Fibroblast of the conjunctiva (primary cell): Measurements from ENCODE around the gene DCLK1.

Source experiments
- DNase-seq: peaks from one replicate; pipeline ENCODE4 v3.0.0-alpha.2; 2010; ENCODE audit warnings: low read depth

The DCLK1 gene

GRCh38 chr13:35826626-35827254 lies 304.4 kb downstream of the DCLK1 start:
- no peak for DNase-seq

GRCh38 chr13:35824825-35825224 lies 306.4 kb downstream of the DCLK1 start:
- DNase-seq = no peak

DNA sequence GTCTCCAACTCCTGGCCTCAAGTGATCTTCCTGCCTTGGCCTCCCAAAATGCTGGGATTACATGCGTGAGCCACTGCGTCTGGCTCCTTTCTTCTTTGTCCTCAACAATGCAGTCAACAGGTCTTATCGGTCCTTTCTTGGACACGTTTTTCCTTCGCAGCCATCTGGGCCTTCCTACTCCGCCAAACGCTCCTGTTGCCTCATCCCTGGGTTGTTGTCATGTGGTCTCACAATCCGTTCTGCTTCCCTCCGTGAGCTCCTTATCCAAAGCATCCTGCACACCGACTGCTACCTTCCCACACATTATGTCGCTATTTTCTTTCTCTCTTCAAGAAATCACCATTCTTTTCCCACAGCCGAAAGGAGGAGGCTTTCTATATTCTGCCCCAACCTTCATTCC lies 306.8 kb downstream of the DCLK1 start:
- no peak for DNase-seq

DNA sequence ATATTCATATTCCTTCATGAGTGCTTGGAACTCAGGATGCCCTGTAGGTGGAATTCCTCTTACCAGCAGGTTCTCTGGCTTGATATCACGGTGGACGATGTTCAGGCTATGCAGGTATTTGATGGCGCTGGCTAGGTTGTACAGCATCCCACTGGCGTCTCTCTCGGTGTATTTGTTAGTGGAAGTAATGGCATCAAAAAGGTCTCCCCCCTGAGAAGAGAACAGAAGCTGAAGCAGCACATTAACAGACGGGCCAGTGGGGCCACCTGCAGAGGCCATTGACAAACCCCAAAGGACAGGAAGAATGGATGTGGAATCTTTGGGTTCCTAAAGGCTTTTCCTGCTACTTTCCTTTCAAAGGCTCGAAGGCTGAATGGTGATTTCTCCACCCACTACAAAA lies 308.5 kb downstream of the DCLK1 start:
- no peak for DNase-seq

GRCh38 chr13:35818633-35819067 lies 312.5 kb downstream of the DCLK1 start:
- DNase-seq = peak; percentile 32

DNA sequence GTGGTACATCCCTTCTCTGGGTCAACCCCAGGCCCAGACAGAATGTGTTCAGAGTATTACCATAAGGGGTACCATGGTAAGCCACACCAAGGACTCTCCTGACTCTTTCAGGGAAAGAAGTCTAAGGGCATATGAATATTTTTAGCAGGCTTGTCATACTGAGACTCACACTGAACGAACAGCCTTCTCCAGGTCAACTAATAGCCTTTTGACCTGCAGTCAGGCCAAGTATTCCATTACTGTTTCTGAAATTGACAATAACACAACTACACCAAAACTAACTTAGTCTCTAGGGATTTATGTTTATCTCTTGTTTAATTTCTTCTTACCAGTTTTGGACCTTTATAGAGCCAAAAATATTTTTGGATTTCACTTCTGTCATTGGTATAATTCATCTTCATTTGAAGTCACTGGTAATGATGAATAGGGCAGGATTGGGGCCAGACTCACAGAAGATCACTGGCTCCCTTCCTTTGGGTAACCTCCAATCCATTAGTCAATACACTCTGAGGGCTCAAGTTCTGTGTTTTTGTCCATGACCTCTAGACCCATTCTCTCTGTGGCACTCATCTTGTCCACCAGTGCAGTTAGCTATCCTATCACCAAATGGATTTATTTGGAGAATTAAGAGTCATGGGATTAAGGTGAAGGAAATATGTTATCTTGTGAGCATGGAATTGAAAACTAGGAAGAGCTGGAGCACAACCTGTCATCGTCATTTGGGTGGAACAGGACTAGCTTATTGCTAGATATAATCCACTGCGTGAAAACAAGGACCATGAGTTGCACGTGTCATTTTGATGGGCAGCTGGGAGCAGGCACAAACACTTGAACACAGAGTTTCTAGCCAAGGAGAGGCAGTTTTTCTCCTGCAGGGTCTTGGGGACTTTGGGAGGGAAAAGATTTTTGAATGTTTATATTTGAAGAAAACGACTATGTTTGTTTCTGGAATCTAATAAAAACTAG lies 313.3 kb downstream of the DCLK1 start:
- no peak for DNase-seq

GRCh38 chr13:35814605-35815011 lies 316.6 kb downstream of the DCLK1 start:
- DNase-seq = no peak

- no peak for DNase-seq
Observed at GRCh38 chr13:35812736-35813135, 318.4 kb downstream of the DCLK1 start.

GRCh38 chr13:35810321-35810720 lies 320.9 kb downstream of the DCLK1 start:
- no peak for DNase-seq

- DNase-seq = no peak
Observed at GRCh38 chr13:35808846-35809245, 322.3 kb downstream of the DCLK1 start.

DNA sequence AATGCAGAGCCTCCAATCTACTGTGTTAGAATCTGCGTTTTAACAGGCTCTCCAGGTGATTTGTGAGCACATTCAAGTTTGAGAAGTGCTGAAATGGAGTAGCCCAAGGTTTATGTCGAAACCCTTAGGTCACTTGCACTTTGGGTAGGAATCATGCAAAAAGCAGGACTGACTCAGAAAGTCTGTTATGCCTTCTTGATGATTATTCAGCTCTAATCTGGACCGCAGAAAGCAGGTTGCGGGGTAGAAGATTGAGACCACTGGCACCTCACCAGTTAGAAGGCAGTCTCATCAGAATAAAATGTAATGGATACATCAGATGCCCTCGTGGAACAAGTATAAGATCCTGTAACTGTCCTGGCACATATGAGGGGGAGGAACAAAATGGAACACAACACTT lies 326.3 kb downstream of the DCLK1 start:
- no peak for DNase-seq

GRCh38 chr13:35797991-35798390 lies 333.2 kb downstream of the DCLK1 start:
- no peak for DNase-seq

- no peak for DNase-seq
Observed at GRCh38 chr13:35797244-35797643, 333.9 kb downstream of the DCLK1 start.

DNA sequence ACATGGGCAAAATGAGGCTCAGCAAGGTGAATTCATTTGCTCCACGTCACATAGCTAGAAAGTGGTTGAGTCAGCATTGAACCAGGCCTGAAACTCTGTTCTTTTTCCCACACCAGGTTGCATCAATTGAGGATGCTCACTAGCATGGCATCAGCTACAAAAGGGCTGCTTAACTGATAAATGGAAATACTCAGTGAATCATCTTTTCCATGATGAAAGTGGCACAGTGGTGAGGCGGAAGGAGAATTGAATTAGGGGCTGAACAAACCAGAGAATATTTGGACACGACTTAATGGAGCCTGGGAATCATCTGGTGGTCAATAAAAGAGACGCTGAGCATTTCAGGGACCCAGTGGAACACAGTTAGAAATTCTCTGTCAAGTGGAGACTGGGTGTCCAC lies 334.6 kb downstream of the DCLK1 start:
- DNase-seq = no peak

DNA sequence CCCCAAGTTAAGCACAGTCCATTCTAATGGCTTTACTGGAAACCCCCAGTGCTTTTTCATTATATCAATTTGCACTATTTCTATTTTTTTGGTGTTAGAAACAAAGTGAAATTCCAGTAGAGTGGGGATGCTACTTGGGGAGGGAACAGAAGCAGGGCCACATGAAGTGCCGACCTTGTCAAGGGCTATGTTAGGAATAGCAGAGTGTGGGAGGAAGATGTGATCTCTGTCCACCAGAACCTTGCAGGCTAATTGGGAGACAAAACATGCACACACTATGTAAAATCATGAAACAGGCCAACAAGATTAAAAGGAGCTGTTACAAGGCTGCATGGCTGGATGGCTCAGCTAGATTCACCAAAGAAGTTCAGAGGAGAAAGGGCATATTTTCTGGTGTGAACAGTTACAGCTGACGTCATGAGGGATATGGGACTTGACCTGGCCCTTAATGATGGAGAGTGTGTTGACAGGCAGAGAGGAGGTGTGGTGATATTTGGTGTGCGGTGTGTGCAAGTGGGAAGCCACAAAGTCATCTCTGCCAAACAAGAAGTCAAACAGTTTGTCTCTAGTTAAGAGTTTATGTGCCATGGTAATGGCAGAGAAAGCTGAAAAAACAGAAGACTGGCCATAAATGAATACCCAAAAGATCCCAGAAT lies 336.3 kb downstream of the DCLK1 start:
- no peak for DNase-seq

GRCh38 chr13:35793823-35794222 lies 337.4 kb downstream of the DCLK1 start:
- DNase-seq = no peak

GRCh38 chr13:35792911-35793310 lies 338.3 kb downstream of the DCLK1 start:
- no peak for DNase-seq

GRCh38 chr13:35792021-35792420 lies 339.2 kb downstream of the DCLK1 start:
- no peak for DNase-seq

- no peak for DNase-seq
Observed at GRCh38 chr13:35791184-35791851, 339.9 kb downstream of the DCLK1 start.

DNA sequence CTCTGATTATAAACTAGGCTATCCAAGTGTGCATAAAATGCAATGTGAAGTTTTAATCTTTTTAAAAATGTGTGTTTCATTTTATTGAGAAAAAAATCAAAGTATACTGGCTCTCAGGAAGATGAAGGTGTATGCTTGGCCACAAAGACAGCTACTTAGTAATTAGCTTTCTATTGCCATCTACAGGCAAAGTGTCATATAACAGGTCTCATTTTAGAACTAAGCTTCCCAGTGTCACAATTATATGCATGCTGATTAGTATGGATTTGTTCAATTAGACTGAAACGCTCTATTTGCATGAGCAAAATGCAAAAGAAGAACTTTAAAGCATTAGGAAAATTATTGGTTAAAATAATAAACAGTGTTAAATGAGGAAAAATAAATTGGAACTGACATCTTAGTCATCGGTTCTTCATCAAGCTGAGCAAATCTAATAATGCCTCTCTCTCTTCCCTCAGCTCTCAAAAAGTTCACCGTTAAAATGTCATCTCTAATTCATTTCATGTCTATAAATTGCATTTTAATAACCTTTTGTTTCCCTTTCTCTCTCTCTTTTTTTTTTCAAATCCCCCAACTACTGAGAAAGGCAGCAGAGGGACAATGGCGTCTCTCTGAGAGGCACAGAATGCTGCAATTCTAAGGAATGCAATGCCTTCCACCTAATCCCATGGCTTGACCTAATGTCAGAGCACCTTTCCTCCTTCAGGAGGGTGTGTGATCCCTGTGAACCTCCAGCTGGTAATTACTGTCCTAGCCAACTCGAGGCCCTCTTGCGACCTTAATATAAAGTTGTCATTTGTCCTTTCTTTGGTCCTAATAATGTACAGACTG lies 341.6 kb downstream of the DCLK1 start:
- peak; percentile 38 for DNase-seq

GRCh38 chr13:35787937-35788336 lies 343.2 kb downstream of the DCLK1 start:
- DNase-seq = no peak
